Keratinocyte (primary cell): ENCODE data around the gene SRPRB. TPM values are rescaled to one million over a fixed set of nuclear protein-coding genes. Genes with fewer than 3 reads are reported as not detected.

Source experiments
- DNase-seq: peaks from one replicate; pipeline ENCODE4 v3.0.0-alpha.2; 2011; ENCODE audit warnings: low read depth, missing footprints, low spot score
- FAIRE-seq: peaks from 2 replicates; lab custom pipeline; 2011; peaks lifted over from hg19 to GRCh38; lab: Jason Lieb, UNC
- H2AFZ ChIP-seq: 2 replicates; pipeline ENCODE4 v1.6.0; 2012; ENCODE audit warnings: low read length, control low read depth, inconsistent platforms; ENCODE audit not compliant: control insufficient read depth
- H3K27ac ChIP-seq: 2 replicates; pipeline ENCODE4 v1.5.1; 2011; ENCODE audit warnings: low read length; ENCODE audit not compliant: control insufficient read depth, insufficient read depth
- H3K27me3 ChIP-seq: 3 replicates; pipeline ENCODE4 v1.6.0; 2011; ENCODE audit warnings: low read length; ENCODE audit not compliant: control insufficient read depth, insufficient read depth; ENCODE audit errors: extremely low read depth
- H3K36me3 ChIP-seq, 2 experiments: 2 replicates in 1 of 2; 3 replicates in 1 of 2; pipeline ENCODE4 v1.5.1; 2011; ENCODE audit warnings: low read length in 2 of 2, mild to moderate bottlenecking in 1 of 2; ENCODE audit not compliant: control insufficient read depth in 2 of 2, insufficient read depth in 2 of 2; ENCODE audit errors: extremely low read depth in 1 of 2
- H3K4me1 ChIP-seq: 3 replicates; pipeline ENCODE4 v1.5.1; 2011; ENCODE audit warnings: low read length; ENCODE audit not compliant: control insufficient read depth, insufficient read depth; ENCODE audit errors: extremely low read depth
- H3K4me2 ChIP-seq: 3 replicates; pipeline ENCODE4 v1.6.0; 2011; ENCODE audit warnings: low read depth, low read length; ENCODE audit not compliant: control insufficient read depth, insufficient read depth; ENCODE audit errors: extremely low read depth
- H3K4me3 ChIP-seq, 3 experiments: fragments of 200-600 bp in 1 of 3; sonication (generic) in 1 of 3; 2 replicates in 2 of 3; 3 replicates in 1 of 3; pipeline ENCODE4 v1.5.1; 2011 to 2016; ENCODE audit warnings: low read length in 3 of 3, mild to moderate bottlenecking in 3 of 3, control low read depth in 2 of 3, inconsistent platforms in 1 of 3, low read depth in 1 of 3, mixed read lengths in 1 of 3, mixed run types in 1 of 3, moderate library complexity in 1 of 3; ENCODE audit not compliant: control insufficient read depth in 2 of 3, insufficient read depth in 2 of 3; ENCODE audit errors: extremely low read depth in 1 of 3
- H3K79me2 ChIP-seq: 2 replicates; pipeline ENCODE4 v1.6.0; 2012; ENCODE audit warnings: low read length; ENCODE audit not compliant: control insufficient read depth, insufficient read depth
- H3K9ac ChIP-seq: 3 replicates; pipeline ENCODE4 v1.6.0; 2011; ENCODE audit warnings: low read length; ENCODE audit not compliant: control insufficient read depth, insufficient read depth; ENCODE audit errors: extremely low read depth
- H3K9me1 ChIP-seq: 3 replicates; pipeline ENCODE4 v1.6.0; 2011; ENCODE audit warnings: low read length; ENCODE audit not compliant: control insufficient read depth, insufficient read depth; ENCODE audit errors: extremely low read depth
- H3K9me3 ChIP-seq: 2 replicates; pipeline ENCODE4 v1.5.1; 2012; ENCODE audit warnings: low read depth, low read length; ENCODE audit not compliant: control insufficient read depth
- H4K20me1 ChIP-seq: 3 replicates; pipeline ENCODE4 v1.6.0; 2011; ENCODE audit warnings: low read length; ENCODE audit not compliant: control insufficient read depth, insufficient read depth; ENCODE audit errors: extremely low read depth
- EZH2 ChIP-seq: IDR thresholded peaks from one replicate; pipeline ENCODE4 v1.6.1; 2012; ENCODE audit warnings: inconsistent platforms, mild to moderate bottlenecking, low read length, moderate library complexity
- dilution Hi-C: fragments of 300-500 bp; cut with MboI; formaldehyde crosslinking; loops from one replicate; pipeline ENCODE4 v1.7.0; 2020; ENCODE audit warnings: low sequenced_read_pairs; ENCODE audit not compliant: extremely low pct_ligation_motif_present
- polyA plus RNA-seq, 5 experiments: library from polyadenylated mRNA; depleted of rRNA in 3 of 5; stranded (reverse) in 3 of 5; stranded (forward) in 1 of 5; unstranded in 1 of 5; fragments of >200 nt; gene quantifications; 1 replicate in 1 of 5; 2 replicates in 3 of 5; 3 replicates in 1 of 5; pipeline versions ENCODE4 v1.2.1 to v1.2.3, GENCODE V29; 2011 to 2012; ENCODE audit warnings: missing spikeins in 2 of 5, low read depth in 1 of 5, low replicate concordance in 1 of 5
- TF ChIP-seq, protein P1 (sequence below), 3 experiments: IDR thresholded peaks in 1 of 3; conservative IDR thresholded peaks in 1 of 3; optimal IDR thresholded peaks in 1 of 3; 2 replicates in 2 of 3; 3 replicates in 1 of 3; pipeline versions ENCODE3 to v1.5.1; 2011; ENCODE audit warnings: low read length in 3 of 3, mild to moderate bottlenecking in 3 of 3, moderate library complexity in 2 of 3, control low read depth in 1 of 3, inconsistent platforms in 1 of 3; ENCODE audit not compliant: insufficient read depth in 2 of 3; ENCODE audit errors: extremely low read depth in 1 of 3

The SRPRB gene
- polyA plus RNA-seq, 1 donor (not counting 4 experiments of a cell fraction or from before 2014, with no cell fraction given), result 55.9 TPM

DNA sequence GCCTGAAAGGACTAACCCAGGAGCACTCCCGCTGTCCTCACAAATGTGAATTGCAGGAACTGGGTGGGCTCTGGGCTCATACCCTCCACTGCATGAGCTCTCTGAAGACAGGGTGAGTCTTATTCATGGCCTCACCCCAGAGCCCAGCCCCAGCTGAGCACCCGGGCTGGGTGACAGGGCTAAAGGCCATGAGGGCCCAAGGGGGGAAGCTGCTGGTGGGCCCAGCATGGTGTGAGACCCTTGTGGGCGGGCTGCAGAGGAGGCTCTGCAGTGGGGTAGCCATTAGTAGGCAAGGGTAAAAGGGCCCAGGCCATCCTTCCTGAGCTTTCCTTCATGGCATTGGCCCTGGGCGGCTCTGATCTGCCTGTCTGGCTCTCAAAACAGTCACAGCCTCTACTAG, 30.3 kb downstream of the SRPRB start:
- Histone ChIP-seq H3K9me1 (no peaks in the 10 kb centered on the region), H3K27me3 (peaks cover 4% of the 10 kb centered on the region), H3K4me1 (no peaks in the 10 kb centered on the region), H3K79me2 (no peaks in the 10 kb centered on the region), H2AFZ (no peak overlapping the region), H4K20me1 (no peaks in the 10 kb centered on the region), H3K4me3 (no peak overlapping the region), H3K36me3 (no peaks in the 10 kb centered on the region), H3K4me2 (no peak overlapping the region), H3K27ac (no peak overlapping the region), H3K9ac (no peak overlapping the region), H3K9me3 (no peaks in the 10 kb centered on the region)
- dilution Hi-C loops, result no loop called here
- DNase-seq (no peak), FAIRE-seq (no peak)
- TF ChIP-seq, protein P1, sequence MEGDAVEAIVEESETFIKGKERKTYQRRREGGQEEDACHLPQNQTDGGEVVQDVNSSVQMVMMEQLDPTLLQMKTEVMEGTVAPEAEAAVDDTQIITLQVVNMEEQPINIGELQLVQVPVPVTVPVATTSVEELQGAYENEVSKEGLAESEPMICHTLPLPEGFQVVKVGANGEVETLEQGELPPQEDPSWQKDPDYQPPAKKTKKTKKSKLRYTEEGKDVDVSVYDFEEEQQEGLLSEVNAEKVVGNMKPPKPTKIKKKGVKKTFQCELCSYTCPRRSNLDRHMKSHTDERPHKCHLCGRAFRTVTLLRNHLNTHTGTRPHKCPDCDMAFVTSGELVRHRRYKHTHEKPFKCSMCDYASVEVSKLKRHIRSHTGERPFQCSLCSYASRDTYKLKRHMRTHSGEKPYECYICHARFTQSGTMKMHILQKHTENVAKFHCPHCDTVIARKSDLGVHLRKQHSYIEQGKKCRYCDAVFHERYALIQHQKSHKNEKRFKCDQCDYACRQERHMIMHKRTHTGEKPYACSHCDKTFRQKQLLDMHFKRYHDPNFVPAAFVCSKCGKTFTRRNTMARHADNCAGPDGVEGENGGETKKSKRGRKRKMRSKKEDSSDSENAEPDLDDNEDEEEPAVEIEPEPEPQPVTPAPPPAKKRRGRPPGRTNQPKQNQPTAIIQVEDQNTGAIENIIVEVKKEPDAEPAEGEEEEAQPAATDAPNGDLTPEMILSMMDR (optimal IDR thresholded peaks at IDR 0.05 in 1 of 3, IDR thresholded peaks at IDR 0.05 in 1 of 3, conservative IDR thresholded peaks at IDR 0.05 in 1 of 3; ENCODE audit: extremely low read depth in 1 of 3, insufficient read depth in 2 of 3, low read length in 3 of 3), result no peak
- TF ChIP-seq EZH2, result no peak

DNA sequence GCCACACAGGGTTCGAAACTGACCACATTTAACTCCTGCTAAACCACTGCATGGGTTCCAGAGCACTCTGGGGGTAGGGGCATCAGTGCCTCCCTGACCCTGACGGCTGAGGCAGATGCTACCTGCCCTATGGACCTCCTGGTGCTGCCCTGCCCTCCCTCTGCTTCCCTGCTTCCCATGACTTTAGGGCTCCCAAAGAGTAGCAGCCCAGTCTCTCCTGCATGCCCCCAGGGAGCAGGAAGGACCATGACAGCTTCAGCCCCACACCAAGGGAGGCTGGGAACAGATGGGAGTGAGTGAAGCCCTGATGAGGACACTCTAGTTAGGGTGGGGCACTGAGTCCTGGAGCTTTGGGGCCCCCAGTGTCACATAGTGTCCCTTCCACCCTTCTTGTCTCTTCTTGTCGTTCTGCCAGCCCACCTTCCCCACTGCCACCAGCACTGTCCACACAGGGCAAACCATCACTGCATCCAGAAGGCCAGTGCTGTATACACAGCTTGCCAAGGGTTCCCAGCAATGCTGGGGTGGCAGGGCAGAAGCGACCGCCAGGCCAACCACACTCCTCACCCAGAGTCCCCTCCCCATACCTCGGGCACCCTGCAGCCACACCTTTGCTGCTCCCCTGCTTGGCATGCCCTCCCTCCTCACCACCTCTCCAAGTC, 31.0 kb downstream of the SRPRB start:
- Histone ChIP-seq H2AFZ (no peak overlapping the region), H3K4me3 (no peak overlapping the region), H3K36me3 (no peaks in the 10 kb centered on the region), H3K9me1 (no peaks in the 10 kb centered on the region), H3K4me1 (no peaks in the 10 kb centered on the region), H3K27me3 (peaks cover 4% of the 10 kb centered on the region), H3K27ac (no peak overlapping the region), H4K20me1 (no peaks in the 10 kb centered on the region), H3K9me3 (no peaks in the 10 kb centered on the region), H3K79me2 (no peaks in the 10 kb centered on the region), H3K9ac (no peak overlapping the region), H3K4me2 (no peak overlapping the region)
- no peak for TF ChIP-seq EZH2
- TF ChIP-seq, protein P1 (optimal IDR thresholded peaks at IDR 0.05 in 1 of 3, IDR thresholded peaks at IDR 0.05 in 1 of 3, conservative IDR thresholded peaks at IDR 0.05 in 1 of 3; ENCODE audit: extremely low read depth in 1 of 3, insufficient read depth in 2 of 3, low read length in 3 of 3), result no peak
- FAIRE-seq (no peak), DNase-seq (no peak)
- dilution Hi-C loops, result no loop called here
